ENCODE results near the gene TUBGCP3. TPM values are rescaled to one million over a fixed set of nuclear protein-coding genes. Genes with fewer than 3 reads are reported as not detected.

TUBGCP3 gene
- total and polyA plus RNA-seq, 2 experiments from 2014 or later, result 12.0 to 12.2 TPM

DNA sequence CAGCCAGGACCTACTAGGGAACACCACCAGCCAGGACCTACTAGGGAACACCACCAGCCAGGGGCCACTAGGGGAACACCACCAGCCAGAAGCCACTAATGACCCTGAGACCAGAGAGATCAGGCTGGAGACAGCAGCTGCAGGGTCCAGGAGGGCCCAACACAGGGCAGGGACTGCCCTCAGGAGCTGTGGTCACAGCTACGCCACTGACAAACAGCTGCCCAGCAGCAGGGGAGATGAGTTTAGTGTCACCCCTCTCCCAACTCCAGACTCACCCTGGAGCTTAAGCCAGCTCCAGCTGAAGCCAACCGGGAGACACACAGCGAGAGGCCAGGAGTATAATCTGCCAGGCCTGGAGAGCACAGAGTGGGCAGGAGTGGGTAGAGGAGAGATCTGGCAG lies 25.7 kb downstream of the TUBGCP3 start:
- no peaks in the 10 kb centered on the region for H3K9me2 ChIP-seq (ENCODE audit: insufficient read depth)
- H3K27me3 ChIP-seq (replicated peaks; ENCODE audit: insufficient read depth), result no peaks in the 10 kb centered on the region
- in situ Hi-C loops (cut with MboI), result no loop called here
- no peak overlapping the region for H3K4me3 ChIP-seq
- no peak overlapping the region for H2AFZ ChIP-seq
- H3K4me2 ChIP-seq (ENCODE audit: unreplicated experiment), result no peak overlapping the region
- no peak for DNase-seq
- H3K9me3 ChIP-seq (ENCODE audit: low read depth), result no peaks in the 10 kb centered on the region
- H3K27ac ChIP-seq, result no peak overlapping the region
- H4K20me1 ChIP-seq (ENCODE audit: insufficient read depth), result no peaks in the 10 kb centered on the region
- no peaks in the 10 kb centered on the region for H3K4me1 ChIP-seq (ENCODE audit: insufficient read depth)
- no peak for TF ChIP-seq EZH2 (IDR thresholded peaks at IDR 0.05; ENCODE audit: insufficient read depth, poor library complexity, severe bottlenecking)
- no peak for TF ChIP-seq EZH2phosphoT487 (IDR thresholded peaks at IDR 0.05; ENCODE audit: insufficient read depth, low read depth)
- no peak overlapping the region for H3K9ac ChIP-seq
- peaks cover 13% of the 10 kb centered on the region; the same call in 1 of the 2 replicates for H3K36me3 ChIP-seq (ENCODE audit: low read depth)
- H3K79me2 ChIP-seq (ENCODE audit: insufficient read depth), result peaks cover 43% of the 10 kb centered on the region
- WGBS, 2 experiments (ENCODE audit: low coverage in 1 of 2, low lambda C conversion rate in 2 of 2, missing lambda C conversion rate in 2 of 2), result 95 to 100% methylated on average over 3 of the region's 3 CpGs
- H3F3A ChIP-seq (ENCODE audit: insufficient read depth), result no peaks in the 10 kb centered on the region

DNA sequence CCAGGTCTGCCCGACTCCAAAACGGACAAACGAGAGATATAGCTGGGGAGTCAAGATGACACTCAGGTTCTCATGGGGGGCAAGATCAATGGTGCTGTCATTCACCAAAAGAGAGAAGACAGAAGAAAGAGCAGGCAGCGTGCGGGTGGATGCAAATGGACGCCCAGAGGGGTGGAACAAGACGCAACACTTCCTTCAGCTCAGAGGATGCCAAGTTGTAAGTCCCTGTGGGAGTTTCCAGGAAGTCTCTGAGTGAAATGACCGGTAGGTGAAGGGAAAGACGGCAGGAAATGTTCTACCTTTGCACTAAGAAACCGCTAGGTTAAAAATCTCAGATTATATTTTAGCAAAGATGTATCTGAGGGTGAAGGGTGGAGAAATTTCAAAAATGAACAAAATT lies 26.5 kb downstream of the TUBGCP3 start:
- DNase-seq, result no peak
- no peak for TF ChIP-seq EZH2phosphoT487 (IDR thresholded peaks at IDR 0.05; ENCODE audit: insufficient read depth, low read depth)
- no peak for TF ChIP-seq EZH2 (IDR thresholded peaks at IDR 0.05; ENCODE audit: insufficient read depth, poor library complexity, severe bottlenecking)
- in situ Hi-C loops (cut with MboI), result no loop called here
- no peak overlapping the region for H3K9ac ChIP-seq
- no peak overlapping the region for H3K4me2 ChIP-seq (ENCODE audit: unreplicated experiment)
- no peak overlapping the region for H3K27ac ChIP-seq
- H4K20me1 ChIP-seq (ENCODE audit: insufficient read depth), result no peaks in the 10 kb centered on the region
- H3F3A ChIP-seq (ENCODE audit: insufficient read depth), result no peaks in the 10 kb centered on the region
- H3K4me1 ChIP-seq (ENCODE audit: insufficient read depth), result no peaks in the 10 kb centered on the region
- no peaks in the 10 kb centered on the region for H3K9me2 ChIP-seq (ENCODE audit: insufficient read depth)
- H3K36me3 ChIP-seq (ENCODE audit: low read depth), result peaks cover 17% of the 10 kb centered on the region; the same call in 1 of the 2 replicates
- no peaks in the 10 kb centered on the region for H3K9me3 ChIP-seq (ENCODE audit: low read depth)
- H3K27me3 ChIP-seq (replicated peaks; ENCODE audit: insufficient read depth), result no peaks in the 10 kb centered on the region
- no peak overlapping the region for H3K4me3 ChIP-seq
- no peak overlapping the region for H2AFZ ChIP-seq
- H3K79me2 ChIP-seq (ENCODE audit: insufficient read depth), result peaks cover 43% of the 10 kb centered on the region
- WGBS, 2 experiments (ENCODE audit: low coverage in 1 of 2, low lambda C conversion rate in 2 of 2, missing lambda C conversion rate in 2 of 2), result 92 to 94% methylated on average over 10 of the region's 10 CpGs

DNA sequence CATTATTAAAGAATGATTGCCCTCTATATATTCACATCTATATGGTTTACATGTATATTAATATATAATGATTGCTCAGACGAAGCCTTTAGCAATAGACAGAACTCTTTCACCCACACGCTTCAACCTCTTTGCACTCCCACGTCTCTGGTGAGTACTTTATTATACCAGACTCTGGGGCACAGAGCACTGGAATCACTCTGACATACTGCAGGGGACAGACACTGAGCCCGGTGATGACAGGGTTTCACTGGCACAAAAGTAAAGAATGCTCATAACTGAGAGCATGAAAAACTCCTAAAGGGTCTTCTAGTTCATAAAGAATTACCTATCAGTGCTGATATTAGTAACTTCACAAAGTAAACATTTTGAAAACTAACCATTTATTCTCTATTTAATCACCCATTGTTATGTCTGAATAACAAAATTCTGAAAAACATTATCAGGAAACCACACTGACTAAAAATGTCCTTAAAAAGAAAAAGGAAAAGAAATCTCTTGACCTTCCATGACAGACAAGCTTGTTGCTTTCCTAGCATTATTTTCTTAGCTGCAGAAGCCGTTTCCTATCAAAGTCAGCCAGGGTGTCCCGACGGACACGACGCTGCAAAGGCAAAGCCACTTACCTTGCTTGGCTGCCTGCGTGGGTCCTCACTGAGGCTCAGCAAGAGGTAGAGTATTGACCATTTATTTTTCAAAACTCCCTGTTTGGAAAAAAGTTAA lies 29.1 kb downstream of the TUBGCP3 start:
- 90 to 91% methylated on average over 10 of the region's 10 CpGs for WGBS, 2 experiments (ENCODE audit: low coverage in 1 of 2, low lambda C conversion rate in 2 of 2, missing lambda C conversion rate in 2 of 2)
- Histone ChIP-seq H3K27ac (no peak overlapping the region), H3K4me1 (ENCODE audit: insufficient read depth) (no peaks in the 10 kb centered on the region), H3K4me2 (ENCODE audit: unreplicated experiment) (no peak overlapping the region), H4K20me1 (ENCODE audit: insufficient read depth) (no peaks in the 10 kb centered on the region), H3F3A (ENCODE audit: insufficient read depth) (no peaks in the 10 kb centered on the region), H2AFZ (no peak overlapping the region), H3K79me2 (ENCODE audit: insufficient read depth) (peaks cover 35% of the 10 kb centered on the region), H3K9me3 (ENCODE audit: low read depth) (no peaks in the 10 kb centered on the region), H3K27me3 (replicated peaks; ENCODE audit: insufficient read depth) (no peaks in the 10 kb centered on the region), H3K4me3 (no peak overlapping the region), H3K9me2 (ENCODE audit: insufficient read depth) (no peaks in the 10 kb centered on the region), H3K36me3 (ENCODE audit: low read depth) (peaks cover 19% of the 10 kb centered on the region; the same call in 1 of the 2 replicates), H3K9ac (no peak overlapping the region)
- no peak for DNase-seq
- in situ Hi-C loops (cut with MboI), result no loop called here
- TF ChIP-seq EZH2 (IDR thresholded peaks at IDR 0.05; ENCODE audit: insufficient read depth, poor library complexity, severe bottlenecking) (no peak), EZH2phosphoT487 (IDR thresholded peaks at IDR 0.05; ENCODE audit: insufficient read depth, low read depth) (no peak)

DNA sequence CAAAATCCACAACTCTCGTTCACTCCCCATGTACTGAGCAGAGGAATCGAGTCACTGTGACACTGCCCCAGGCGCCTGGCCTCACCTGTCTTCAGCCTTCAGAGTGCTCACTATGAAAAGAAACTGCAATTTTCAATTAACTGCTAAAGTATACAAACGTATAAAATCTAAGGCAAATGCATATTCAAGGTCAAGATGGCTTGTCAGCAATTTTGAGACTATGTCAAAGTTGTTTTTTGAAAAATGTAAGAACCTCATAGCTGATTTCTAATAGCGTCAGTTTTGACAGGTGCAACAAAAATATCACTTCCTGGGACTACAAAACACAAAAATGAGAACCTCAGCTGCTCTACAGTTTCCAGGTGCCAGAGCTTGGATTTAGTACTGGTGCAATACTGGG lies 31.4 kb downstream of the TUBGCP3 start:
- Histone ChIP-seq H3K9me3 (ENCODE audit: low read depth) (no peaks in the 10 kb centered on the region), H3K27me3 (replicated peaks; ENCODE audit: insufficient read depth) (no peaks in the 10 kb centered on the region), H4K20me1 (ENCODE audit: insufficient read depth) (no peaks in the 10 kb centered on the region), H3K4me3 (no peak overlapping the region), H3F3A (ENCODE audit: insufficient read depth) (no peaks in the 10 kb centered on the region), H3K4me2 (ENCODE audit: unreplicated experiment) (no peak overlapping the region), H3K79me2 (ENCODE audit: insufficient read depth) (peaks cover 17% of the 10 kb centered on the region), H2AFZ (no peak overlapping the region), H3K9ac (no peak overlapping the region), H3K4me1 (ENCODE audit: insufficient read depth) (no peaks in the 10 kb centered on the region), H3K27ac (no peak overlapping the region), H3K9me2 (ENCODE audit: insufficient read depth) (no peaks in the 10 kb centered on the region), H3K36me3 (ENCODE audit: low read depth) (peaks cover 19% of the 10 kb centered on the region; the same call in 1 of the 2 replicates)
- no peak for TF ChIP-seq EZH2phosphoT487 (IDR thresholded peaks at IDR 0.05; ENCODE audit: insufficient read depth, low read depth)
- no peak for TF ChIP-seq EZH2 (IDR thresholded peaks at IDR 0.05; ENCODE audit: insufficient read depth, poor library complexity, severe bottlenecking)
- WGBS, 2 experiments (ENCODE audit: low coverage in 1 of 2, low lambda C conversion rate in 2 of 2, missing lambda C conversion rate in 2 of 2), result 90% methylated on average over 5 of the region's 5 CpGs
- in situ Hi-C loops (cut with MboI), result no loop called here
- no peak for DNase-seq
